HEK293 (cell line): Measurements from ENCODE around the gene PVRIG.

Experiments
- CTCF ChIA-PET: fragments of 350-600 bp; formaldehyde crosslinking; extraction: SDS; loops from one replicate; lab custom pipeline; 2021; ENCODE audit warnings: antibody characterized with exemption; lab: Yijun Ruan, JAX
- POLR2A ChIA-PET: fragments of 300-600 bp; formaldehyde crosslinking; extraction: SDS; loops from one replicate; lab custom pipeline; 2020; ENCODE audit warnings: antibody characterized with exemption, inconsistent platforms; lab: Yijun Ruan, JAX
- H3K27ac ChIP-seq: fragments of 200-500 bp; sonication (Bioruptor generic); 2 replicates; pipeline ENCODE4 v1.5.1; 2014; ENCODE audit warnings: low read depth, low read length, control low read depth, inconsistent platforms; ENCODE audit errors: extremely low read depth
- H3K36me3 ChIP-seq, 2 experiments: fragments of 200-500 bp in 1 of 2; sonication (Bioruptor generic) in 1 of 2; 1 replicate in 1 of 2; 2 replicates in 1 of 2; pipeline ENCODE4 v1.5.1; 2014 to 2017; ENCODE audit warnings: inconsistent platforms in 2 of 2, low read length in 2 of 2; ENCODE audit not compliant: control insufficient read depth in 2 of 2, insufficient read depth in 1 of 2
- H3K4me1 ChIP-seq: fragments of 200-500 bp; sonication (Bioruptor generic); 2 replicates; pipeline ENCODE4 v1.5.1; 2014; ENCODE audit warnings: mild to moderate bottlenecking, low read length, inconsistent platforms; ENCODE audit not compliant: control insufficient read depth, insufficient read depth
- H3K4me3 ChIP-seq: 2 replicates; pipeline ENCODE4 v1.5.1; 2011; ENCODE audit warnings: low read depth, mild to moderate bottlenecking, control low read depth, low read length, moderate library complexity
- H3K9me3 ChIP-seq: fragments of 200-500 bp; sonication (Bioruptor generic); 2 replicates; pipeline ENCODE4 v1.5.1; 2014; ENCODE audit warnings: low read depth, low read length, inconsistent platforms; ENCODE audit not compliant: control insufficient read depth, insufficient read depth
- GLI2 ChIP-seq: fragments of 450-650 bp; formaldehyde crosslinking; IDR thresholded peaks from 2 replicates; pipeline ENCODE4; 2017; ENCODE audit warnings: missing biosample characterization, missing genetic modification characterization, low read depth, borderline replicate concordance
- KLF16 ChIP-seq: fragments of 450-650 bp; formaldehyde crosslinking; IDR thresholded peaks from 2 replicates; pipeline ENCODE4 v1.5.1; 2017; ENCODE audit warnings: missing biosample characterization, missing genetic modification characterization
- MEIS1 ChIP-seq: sonication (generic); formaldehyde crosslinking; IDR thresholded peaks from 2 replicates; pipeline ENCODE4 v1.8.1; 2022; ENCODE audit warnings: missing genetic modification reagents, mild to moderate bottlenecking, borderline replicate concordance
- MZF1 ChIP-seq: fragments of 450-650 bp; formaldehyde crosslinking; IDR thresholded peaks from 2 replicates; pipeline ENCODE4 v1.5.1; 2017; ENCODE audit warnings: missing biosample characterization, missing genetic modification characterization, borderline replicate concordance
- ZBTB20 ChIP-seq: fragments of 450-650 bp; formaldehyde crosslinking; IDR thresholded peaks from 2 replicates; pipeline ENCODE4 v1.5.1; 2016; ENCODE audit warnings: missing biosample characterization, missing genetic modification characterization
- ZBTB8A ChIP-seq: fragments of 450-650 bp; formaldehyde crosslinking; IDR thresholded peaks from 2 replicates; pipeline ENCODE4 v1.5.1; 2016; ENCODE audit warnings: missing biosample characterization, missing genetic modification characterization
- ZEB2 ChIP-seq: fragments of 450-650 bp; formaldehyde crosslinking; IDR thresholded peaks from 2 replicates; pipeline ENCODE4 v1.5.1; 2016; ENCODE audit warnings: missing biosample characterization, missing genetic modification characterization
- ZFP3 ChIP-seq: fragments of 450-650 bp; formaldehyde crosslinking; IDR thresholded peaks from 2 replicates; pipeline ENCODE4 v1.5.1; 2016; ENCODE audit warnings: low read depth, missing biosample characterization, missing genetic modification characterization
- ZFP41 ChIP-seq: fragments of 450-650 bp; formaldehyde crosslinking; IDR thresholded peaks from 2 replicates; pipeline ENCODE4 v1.5.1; 2016; ENCODE audit warnings: missing biosample characterization, missing genetic modification characterization, borderline replicate concordance
- ZNF121 ChIP-seq: fragments of 450-650 bp; formaldehyde crosslinking; IDR thresholded peaks from 2 replicates; pipeline ENCODE4 v1.5.1; 2016; ENCODE audit warnings: missing biosample characterization, missing genetic modification characterization
- ZNF132 ChIP-seq: fragments of 450-650 bp; formaldehyde crosslinking; IDR thresholded peaks from 2 replicates; pipeline ENCODE4 v1.5.1; 2017; ENCODE audit warnings: missing biosample characterization, missing genetic modification characterization, borderline replicate concordance
- ZNF2 ChIP-seq: fragments of 450-650 bp; formaldehyde crosslinking; IDR thresholded peaks from 2 replicates; pipeline ENCODE4 v1.5.1; 2016; ENCODE audit warnings: missing biosample characterization, missing genetic modification characterization
- ZNF223 ChIP-seq: fragments of 450-650 bp; formaldehyde crosslinking; IDR thresholded peaks from 2 replicates; pipeline ENCODE4 v1.5.1; 2016; ENCODE audit warnings: missing biosample characterization, missing genetic modification characterization
- ZNF23 ChIP-seq: fragments of 450-650 bp; formaldehyde crosslinking; IDR thresholded peaks from 2 replicates; pipeline ENCODE4 v1.5.1; 2016; ENCODE audit warnings: missing biosample characterization, missing genetic modification characterization, borderline replicate concordance
- ZNF324 ChIP-seq: fragments of 450-650 bp; formaldehyde crosslinking; IDR thresholded peaks from 2 replicates; pipeline ENCODE4 v1.5.1; 2016; ENCODE audit warnings: missing biosample characterization, missing genetic modification characterization
- ZNF426 ChIP-seq: fragments of 450-650 bp; formaldehyde crosslinking; IDR thresholded peaks from 2 replicates; pipeline ENCODE4 v1.5.1; 2017; ENCODE audit warnings: missing biosample characterization, missing genetic modification characterization, mild to moderate bottlenecking, inconsistent platforms, moderate library complexity
- ZNF530 ChIP-seq: fragments of 450-650 bp; formaldehyde crosslinking; IDR thresholded peaks from 2 replicates; pipeline ENCODE4 v1.5.1; 2016; ENCODE audit warnings: low read depth, missing biosample characterization, missing genetic modification characterization
- ZNF544 ChIP-seq: fragments of 450-650 bp; formaldehyde crosslinking; IDR thresholded peaks from 2 replicates; pipeline ENCODE4 v1.5.0; 2017; ENCODE audit warnings: missing biosample characterization, missing genetic modification characterization
- ZNF555 ChIP-seq: fragments of 450-650 bp; formaldehyde crosslinking; conservative IDR thresholded peaks from 2 replicates; pipeline ENCODE4 v1.5.1; 2017; ENCODE audit warnings: missing biosample characterization, mild to moderate bottlenecking, missing genetic modification characterization, inconsistent platforms
- ZNF560 ChIP-seq: fragments of 450-650 bp; formaldehyde crosslinking; IDR thresholded peaks from 2 replicates; pipeline ENCODE4 v1.5.1; 2017; ENCODE audit warnings: missing biosample characterization, missing genetic modification characterization, borderline replicate concordance
- ZNF660 ChIP-seq: fragments of 450-650 bp; IDR thresholded peaks from 2 replicates; pipeline ENCODE4 v1.5.1; 2018; ENCODE audit warnings: missing biosample characterization, mild to moderate bottlenecking, missing genetic modification characterization
- ZNF670 ChIP-seq: fragments of 450-650 bp; formaldehyde crosslinking; IDR thresholded peaks from 2 replicates; pipeline ENCODE4 v1.5.1; 2016; ENCODE audit warnings: missing biosample characterization, missing genetic modification characterization, low read depth
- ZNF837 ChIP-seq: fragments of 450-650 bp; formaldehyde crosslinking; IDR thresholded peaks from 2 replicates; pipeline ENCODE4 v1.5.1; 2016; ENCODE audit warnings: missing biosample characterization, missing genetic modification characterization
- TF ChIP-seq, protein P1 (sequence below): fragments of 450-650 bp; formaldehyde crosslinking; IDR thresholded peaks from 2 replicates; pipeline ENCODE4 v1.5.1; 2017; ENCODE audit warnings: missing biosample characterization, missing genetic modification characterization
- TF ChIP-seq, protein P2 (sequence below): fragments of 450-650 bp; formaldehyde crosslinking; IDR thresholded peaks from 2 replicates; pipeline ENCODE4 v1.5.1; 2016; ENCODE audit warnings: missing biosample characterization, missing genetic modification characterization
- TF ChIP-seq, protein P3 (sequence below): sonication (generic); formaldehyde crosslinking; IDR thresholded peaks from 2 replicates; pipeline ENCODE4 v1.8.1; 2022; ENCODE audit warnings: mild to moderate bottlenecking, moderate library complexity, missing genetic modification reagents

PVRIG gene

DNA sequence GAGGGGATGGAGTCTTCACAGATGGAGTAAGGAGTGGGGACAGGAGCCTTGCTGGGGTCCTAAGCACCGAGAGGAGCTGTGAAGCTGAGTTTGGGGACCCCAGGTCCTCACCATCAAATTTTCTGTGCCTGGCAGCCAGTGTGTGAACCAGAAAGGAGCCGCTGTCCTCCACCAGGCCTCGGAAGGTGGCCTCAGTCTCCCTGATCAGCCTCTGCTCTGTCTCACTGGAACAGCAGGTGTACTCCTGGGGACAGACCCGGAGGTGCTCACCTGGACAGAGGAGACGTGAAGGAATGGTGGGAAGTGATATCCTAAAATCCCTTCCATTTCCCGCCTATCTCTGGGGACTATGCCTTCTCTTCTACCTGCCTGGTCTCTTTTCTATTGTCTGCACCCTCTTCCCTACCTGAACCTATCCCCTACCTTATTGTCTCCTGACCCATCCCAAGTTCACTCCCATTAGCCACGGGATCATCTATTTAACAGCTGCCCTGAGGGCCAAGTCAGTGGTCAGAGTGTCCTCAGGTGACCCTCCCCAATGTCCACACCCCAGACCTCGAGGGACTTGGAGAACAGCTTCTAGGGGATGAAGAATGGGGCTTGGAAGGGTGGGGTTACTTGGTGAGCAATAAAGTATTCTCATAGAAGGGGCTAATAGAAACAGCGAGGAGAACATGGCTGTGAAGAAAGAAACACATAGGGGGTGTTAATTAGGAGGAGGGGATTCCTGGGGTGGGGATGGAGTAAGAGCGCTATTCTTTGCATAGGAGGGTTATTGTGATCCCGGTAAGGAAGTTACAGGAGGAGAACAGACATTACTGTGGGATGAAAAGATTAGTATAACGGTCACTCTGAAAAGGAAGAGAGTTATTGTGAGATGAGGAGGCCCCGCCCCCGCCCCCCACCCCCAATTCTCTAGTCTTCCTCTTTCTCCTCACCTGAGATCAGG, 43.4 kb upstream of the PVRIG start:
- CTCF ChIA-PET, result interaction anchor here (0.9 to 2.2 kb wide), 4 partner anchors 10 to 44 kb away, joined by 4 to 7 read pairs (median 6); no protein-coding TSS in a partner anchor
- no peak overlapping the region for H3K27ac ChIP-seq
- no peak for TF ChIP-seq ZNF2
- TF ChIP-seq ZEB2 (tag by site-specific recombination), result 0 out of 2 replicates have a peak, but pooled peaks have one; percentile 20
- TF ChIP-seq ZFP3 (tag by site-specific recombination), result no peak

DNA sequence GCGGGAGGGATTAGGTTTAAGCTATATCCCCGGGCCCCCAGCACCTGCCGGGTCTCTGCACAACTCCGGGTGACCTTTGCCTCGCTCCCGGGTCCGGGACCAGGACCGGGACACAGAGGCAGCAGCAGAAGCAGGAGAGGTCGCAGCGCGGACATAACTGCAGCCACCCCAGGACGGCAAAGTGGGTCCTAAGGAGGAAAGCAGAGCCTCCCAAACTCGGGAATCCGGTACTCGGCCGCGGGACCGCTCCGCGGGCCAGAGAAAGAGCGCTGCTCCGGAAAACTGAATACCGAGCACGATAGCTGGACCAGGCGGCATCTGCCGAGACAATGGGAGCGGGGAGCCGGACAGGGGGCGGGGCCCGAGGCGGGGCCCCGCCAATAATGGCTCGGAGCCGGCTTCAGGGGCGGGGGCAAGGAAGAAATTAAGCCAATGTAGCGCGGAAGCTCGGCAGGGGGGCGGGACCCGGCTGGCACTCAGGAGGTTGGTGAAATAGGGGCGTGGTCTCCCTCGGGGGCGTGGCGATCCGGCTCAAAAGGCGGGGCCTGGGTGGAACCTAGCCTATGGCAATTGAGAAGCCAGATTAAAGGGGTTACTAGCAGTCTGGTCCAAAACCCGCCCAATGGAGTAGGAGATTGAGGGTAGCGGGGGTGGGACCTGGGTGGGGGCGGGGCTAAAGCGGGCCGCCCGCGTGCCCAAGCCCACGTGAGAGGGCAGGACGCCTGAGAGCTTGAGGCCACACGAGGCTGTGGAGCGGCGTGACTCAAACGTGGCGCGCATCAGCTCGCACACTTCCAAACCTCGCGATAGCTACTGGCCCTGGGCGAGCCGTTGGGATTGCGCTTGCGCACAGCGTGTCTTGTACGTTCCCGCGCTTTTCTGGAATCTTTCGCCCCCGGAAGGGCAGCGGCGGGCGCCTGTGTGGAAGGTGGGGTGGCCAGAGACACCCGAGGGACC, 42.4 kb upstream of the PVRIG start, which contains the start of the genes GPC2 and STAG3:
GPC2 (minus strand) TSS at position 337 of the 957 bp plus-strand sequence; CDS start at position 155, 182 bp downstream.
STAG3 (plus strand) TSS at position 874 of the 957 bp plus-strand sequence. CDS start 2,639 bp downstream, outside the sequence.
- Histone ChIP-seq H3K27ac (no peak within 1 kb of the TSS), H3K4me3 (peak within 1 kb of the TSS; percentile 66), H3K9me3 (no peaks in the 10 kb centered on the region), H3K36me3 (no peaks in the 10 kb centered on the region), H3K4me1 (no peaks in the 10 kb centered on the region)
- POLR2A ChIA-PET, result interaction anchor here (0.6 to 1.9 kb wide), 12 partner anchors 10 to 864 kb away, joined by 3 to 14 read pairs (median 4); partner anchors contain the start of genes GAL3ST4, LAMTOR4, MBLAC1 and TRAPPC14
- CTCF ChIA-PET, result interaction anchor here (0.6 to 2.2 kb wide), 4 partner anchors 15 to 45 kb away, joined by 3 to 7 read pairs (median 5); no protein-coding TSS in a partner anchor
- TF ChIP-seq MEIS1 (no peak), ZNF670 (tag by site-specific recombination) (no peak), ZNF324 (tag by site-specific recombination) (no peak), ZNF530 (tag by site-specific recombination) (no peak), GLI2 (tag by site-specific recombination) (no peak), KLF16 (tag by site-specific recombination) (peak; percentile 30; the same call in 1 of the 2 replicates), ZEB2 (tag by site-specific recombination) (no peak), ZNF837 (tag by site-specific recombination) (no peak), ZNF555 (tag by site-specific recombination) (no peak), ZNF560 (tag by site-specific recombination) (no peak), ZNF544 (no peak), ZBTB8A (tag by site-specific recombination) (0 out of 2 replicates have a peak, but pooled peaks have one; percentile 17), ZNF121 (tag by site-specific recombination) (no peak), ZFP41 (no peak), ZNF660 (tag by site-specific recombination) (no peak), ZNF426 (tag by site-specific recombination) (no peak), MZF1 (tag by site-specific recombination) (no peak), ZBTB20 (tag by site-specific recombination) (peak; percentile 85), ZNF23 (tag by site-specific recombination) (no peak), ZNF223 (tag by site-specific recombination) (no peak), ZNF132 (no peak)
- TF ChIP-seq, protein P1, sequence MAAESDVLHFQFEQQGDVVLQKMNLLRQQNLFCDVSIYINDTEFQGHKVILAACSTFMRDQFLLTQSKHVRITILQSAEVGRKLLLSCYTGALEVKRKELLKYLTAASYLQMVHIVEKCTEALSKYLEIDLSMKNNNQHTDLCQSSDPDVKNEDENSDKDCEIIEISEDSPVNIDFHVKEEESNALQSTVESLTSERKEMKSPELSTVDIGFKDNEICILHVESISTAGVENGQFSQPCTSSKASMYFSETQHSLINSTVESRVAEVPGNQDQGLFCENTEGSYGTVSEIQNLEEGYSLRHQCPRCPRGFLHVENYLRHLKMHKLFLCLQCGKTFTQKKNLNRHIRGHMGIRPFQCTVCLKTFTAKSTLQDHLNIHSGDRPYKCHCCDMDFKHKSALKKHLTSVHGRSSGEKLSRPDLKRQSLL, result no peak
- TF ChIP-seq, protein P2, sequence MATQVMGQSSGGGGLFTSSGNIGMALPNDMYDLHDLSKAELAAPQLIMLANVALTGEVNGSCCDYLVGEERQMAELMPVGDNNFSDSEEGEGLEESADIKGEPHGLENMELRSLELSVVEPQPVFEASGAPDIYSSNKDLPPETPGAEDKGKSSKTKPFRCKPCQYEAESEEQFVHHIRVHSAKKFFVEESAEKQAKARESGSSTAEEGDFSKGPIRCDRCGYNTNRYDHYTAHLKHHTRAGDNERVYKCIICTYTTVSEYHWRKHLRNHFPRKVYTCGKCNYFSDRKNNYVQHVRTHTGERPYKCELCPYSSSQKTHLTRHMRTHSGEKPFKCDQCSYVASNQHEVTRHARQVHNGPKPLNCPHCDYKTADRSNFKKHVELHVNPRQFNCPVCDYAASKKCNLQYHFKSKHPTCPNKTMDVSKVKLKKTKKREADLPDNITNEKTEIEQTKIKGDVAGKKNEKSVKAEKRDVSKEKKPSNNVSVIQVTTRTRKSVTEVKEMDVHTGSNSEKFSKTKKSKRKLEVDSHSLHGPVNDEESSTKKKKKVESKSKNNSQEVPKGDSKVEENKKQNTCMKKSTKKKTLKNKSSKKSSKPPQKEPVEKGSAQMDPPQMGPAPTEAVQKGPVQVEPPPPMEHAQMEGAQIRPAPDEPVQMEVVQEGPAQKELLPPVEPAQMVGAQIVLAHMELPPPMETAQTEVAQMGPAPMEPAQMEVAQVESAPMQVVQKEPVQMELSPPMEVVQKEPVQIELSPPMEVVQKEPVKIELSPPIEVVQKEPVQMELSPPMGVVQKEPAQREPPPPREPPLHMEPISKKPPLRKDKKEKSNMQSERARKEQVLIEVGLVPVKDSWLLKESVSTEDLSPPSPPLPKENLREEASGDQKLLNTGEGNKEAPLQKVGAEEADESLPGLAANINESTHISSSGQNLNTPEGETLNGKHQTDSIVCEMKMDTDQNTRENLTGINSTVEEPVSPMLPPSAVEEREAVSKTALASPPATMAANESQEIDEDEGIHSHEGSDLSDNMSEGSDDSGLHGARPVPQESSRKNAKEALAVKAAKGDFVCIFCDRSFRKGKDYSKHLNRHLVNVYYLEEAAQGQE (tag by site-specific recombination), result no peak
- TF ChIP-seq, protein P3, sequence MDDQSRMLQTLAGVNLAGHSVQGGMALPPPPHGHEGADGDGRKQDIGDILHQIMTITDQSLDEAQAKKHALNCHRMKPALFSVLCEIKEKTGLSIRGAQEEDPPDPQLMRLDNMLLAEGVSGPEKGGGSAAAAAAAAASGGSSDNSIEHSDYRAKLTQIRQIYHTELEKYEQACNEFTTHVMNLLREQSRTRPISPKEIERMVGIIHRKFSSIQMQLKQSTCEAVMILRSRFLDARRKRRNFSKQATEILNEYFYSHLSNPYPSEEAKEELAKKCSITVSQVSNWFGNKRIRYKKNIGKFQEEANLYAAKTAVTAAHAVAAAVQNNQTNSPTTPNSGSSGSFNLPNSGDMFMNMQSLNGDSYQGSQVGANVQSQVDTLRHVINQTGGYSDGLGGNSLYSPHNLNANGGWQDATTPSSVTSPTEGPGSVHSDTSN (CRISPR knock-in tag), result peak; percentile 45; the same call in 1 of the 2 replicates

More for the DNA sequence above, 43.4 kb upstream of the PVRIG start:
- H3K36me3 ChIP-seq, result no peaks in the 10 kb centered on the region
- no peaks in the 10 kb centered on the region for H3K9me3 ChIP-seq
- H3K4me1 ChIP-seq, result no peaks in the 10 kb centered on the region
- peak overlapping the region; percentile 66 for H3K4me3 ChIP-seq
- POLR2A ChIA-PET, result interaction anchor here (0.6 to 1.9 kb wide), 7 partner anchors 9 to 252 kb away, joined by 3 to 14 read pairs (median 4); partner anchors contain the start of genes GAL3ST4, LAMTOR4, MBLAC1 and ZCWPW1
